NCI-H460 (cell line): ENCODE results near the gene CAMKMT. TPM values are rescaled to one million over a fixed set of nuclear protein-coding genes. Genes with fewer than 3 reads are reported as not detected.

ENCODE experiments used
- DNase-seq: peaks from one replicate; pipeline ENCODE4 v3.0.0-alpha.2; 2016; ENCODE audit warnings: low read depth; ENCODE audit errors: extremely low read depth
- total RNA-seq: library from RNA; depleted of rRNA; stranded (reverse); fragments of >200 nt; shearing (Covaris generic); gene quantifications from 2 replicates; pipeline ENCODE4 v1.2.3, GENCODE V29; 2014

The CAMKMT gene
- total RNA-seq, 1 experiment from 2014 or later, result 10.3 TPM

DNA sequence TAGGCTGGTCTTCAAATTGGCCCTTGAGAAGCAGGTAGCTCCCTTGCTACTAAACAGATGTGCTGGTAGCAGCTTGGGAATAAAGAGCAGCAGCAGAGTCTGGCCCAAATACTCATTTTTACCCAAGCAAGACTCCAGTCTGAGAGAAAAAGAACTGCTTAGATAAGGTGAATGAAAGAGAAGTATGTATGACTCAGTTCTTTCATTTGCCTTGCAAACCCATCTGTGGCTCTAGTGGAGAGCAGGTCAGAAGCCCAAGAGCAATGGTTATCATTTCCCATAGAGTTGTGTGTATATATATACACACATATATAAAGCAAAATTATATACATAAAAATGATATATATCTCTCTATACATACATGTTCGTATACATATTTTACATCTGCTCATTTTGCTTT is 80.3 kb downstream of the CAMKMT start:
- no peak for DNase-seq

DNA sequence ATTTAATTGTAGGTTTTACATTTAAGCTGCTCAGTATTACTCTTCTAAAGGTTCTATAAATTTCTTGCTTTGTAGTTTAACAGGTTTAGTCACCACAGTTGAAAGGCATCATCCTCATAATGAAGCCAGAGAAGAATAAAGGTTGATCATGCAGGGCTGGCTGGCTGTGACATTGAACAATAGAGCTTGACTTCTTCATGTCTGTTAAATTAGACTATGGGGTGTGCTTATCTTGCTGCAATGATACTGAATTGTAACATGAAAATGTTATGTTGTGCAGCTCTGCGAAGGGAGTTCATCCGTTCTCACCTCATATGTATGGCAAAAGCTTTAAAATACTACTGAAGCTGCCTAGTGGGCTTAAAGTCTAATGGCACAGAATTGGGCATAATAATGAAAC is 81.8 kb downstream of the CAMKMT start:
- DNase-seq, result no peak

DNA sequence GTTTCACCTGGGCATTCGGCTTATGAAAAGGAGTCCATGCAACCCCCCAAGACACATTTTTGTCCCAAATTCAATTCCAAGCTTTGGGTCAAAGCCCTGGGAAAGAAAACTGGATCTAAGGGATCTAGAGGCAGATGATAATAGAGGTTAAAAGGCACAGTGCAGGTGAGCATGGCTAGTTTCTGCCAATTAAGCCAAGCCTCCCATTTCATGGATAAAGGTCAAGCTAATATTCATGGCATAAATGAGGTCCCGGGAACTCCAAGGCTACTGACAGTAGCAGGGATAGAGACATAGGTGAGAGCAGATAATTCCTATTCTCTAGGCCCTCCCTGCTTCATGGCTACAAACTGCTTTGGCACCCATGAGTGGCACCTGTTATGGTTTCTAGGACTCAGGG is 83.1 kb downstream of the CAMKMT start:
- DNase-seq, result no peak

DNA sequence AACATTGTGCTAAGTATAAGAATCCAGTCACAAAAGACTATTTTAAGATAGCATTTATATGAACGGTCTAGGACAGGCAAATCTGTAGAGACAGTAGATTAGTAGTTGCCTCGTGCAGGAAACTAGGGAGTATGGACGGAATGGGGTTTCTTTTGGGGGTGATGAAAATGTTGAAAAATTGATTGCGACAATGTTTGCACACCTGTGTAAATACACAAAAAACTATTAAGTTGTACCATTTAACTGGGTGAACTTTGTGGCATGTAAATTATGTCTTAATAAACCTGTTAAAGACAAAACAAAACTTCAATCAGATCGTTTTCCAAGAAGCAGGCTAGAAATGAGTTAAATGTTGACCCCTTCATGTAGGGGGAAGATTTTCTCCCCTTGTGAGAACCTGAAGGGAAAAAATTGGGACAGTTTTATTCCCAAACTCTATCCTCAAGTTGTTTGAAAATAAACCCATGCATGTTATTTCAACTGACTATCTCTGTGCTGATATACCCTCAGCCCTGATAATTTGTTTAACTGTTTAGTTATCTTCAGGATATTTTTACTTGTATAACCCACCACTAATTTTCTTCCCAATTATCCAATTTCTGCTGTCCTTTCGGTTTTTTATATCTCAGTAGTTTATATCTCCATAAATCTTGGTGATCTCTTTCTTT is 87.2 kb downstream of the CAMKMT start:
- no peak for DNase-seq

DNA sequence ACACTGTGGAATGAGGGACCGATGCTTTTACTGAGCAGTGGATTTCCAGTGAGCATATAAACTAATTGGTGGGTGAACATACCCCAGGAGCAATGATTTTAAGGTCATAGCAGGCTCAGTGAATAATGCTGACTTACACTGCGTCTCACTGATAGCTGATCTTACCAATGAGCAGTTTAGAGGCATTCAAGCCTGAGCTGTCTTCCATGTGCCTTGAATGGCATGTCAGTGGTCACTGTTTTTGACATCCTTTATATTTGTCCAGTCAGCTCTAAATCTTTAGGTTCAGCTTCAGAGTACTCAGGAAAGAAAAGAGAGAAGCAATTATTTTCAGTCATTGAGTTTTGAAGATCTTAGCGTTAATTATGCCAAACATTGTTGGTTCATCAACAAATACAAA is 88.3 kb downstream of the CAMKMT start:
- no peak for DNase-seq

DNA sequence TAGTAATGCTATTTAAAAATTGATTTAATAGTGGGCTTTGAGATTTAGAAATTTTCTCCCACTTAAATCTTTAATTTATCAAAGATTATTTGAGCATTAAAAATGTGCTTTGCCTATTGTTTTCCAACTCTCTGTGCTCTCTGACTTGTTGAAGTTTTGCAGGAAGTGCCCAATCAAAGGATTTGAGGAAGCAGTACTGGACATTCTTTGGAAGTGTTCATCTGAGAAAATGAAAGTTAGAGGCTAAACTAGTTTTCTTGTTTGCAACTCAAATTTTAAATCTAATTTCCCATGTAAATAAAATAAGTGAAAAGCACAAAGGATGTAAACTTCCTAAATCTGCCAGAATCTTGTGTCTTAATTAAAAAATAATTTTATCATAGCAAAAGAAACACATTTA is 89.1 kb downstream of the CAMKMT start:
- no peak for DNase-seq

DNA sequence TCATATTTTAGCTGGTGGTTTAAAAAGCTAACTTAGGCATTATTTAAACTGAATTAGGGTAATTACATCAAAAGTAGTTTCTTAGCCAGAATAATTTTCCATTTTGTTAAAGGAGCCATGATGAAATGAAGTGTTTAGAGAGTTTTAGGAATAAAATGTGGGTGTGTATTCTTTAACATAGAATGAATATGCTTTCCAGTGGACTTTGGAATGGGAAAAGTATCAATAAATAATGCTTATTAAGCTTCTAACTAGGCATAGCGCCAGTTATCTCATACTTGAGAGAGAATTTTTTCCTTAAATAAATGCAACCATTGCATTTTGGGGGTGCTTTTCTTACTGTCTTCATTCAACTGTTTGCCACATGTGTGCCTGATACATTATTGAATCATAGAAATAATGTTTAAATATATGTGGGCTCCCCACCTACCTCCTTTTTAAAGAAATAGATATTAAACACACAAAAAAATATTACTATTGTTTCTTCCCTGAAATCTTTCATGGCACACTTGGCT is 90.4 kb downstream of the CAMKMT start:
- no peak for DNase-seq

DNA sequence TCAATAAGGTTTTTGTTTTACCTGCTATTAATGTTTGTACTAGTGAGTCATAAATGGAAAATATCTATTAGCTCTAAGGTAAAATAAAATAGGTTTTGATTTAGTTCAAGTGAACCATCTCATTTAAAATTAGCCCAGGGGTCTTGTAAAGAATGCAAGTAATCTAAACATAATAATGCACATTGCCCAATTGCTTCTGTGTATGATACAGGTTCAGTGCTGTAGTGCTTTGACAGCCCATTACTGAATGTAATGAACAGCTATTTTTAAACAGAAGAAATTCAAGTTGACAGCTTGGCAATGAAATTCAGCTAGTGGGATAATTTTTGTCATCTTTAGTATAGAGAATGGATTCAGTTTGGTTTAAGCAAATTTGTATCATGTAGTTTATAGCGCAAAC is 91.5 kb downstream of the CAMKMT start:
- DNase-seq, result no peak

DNA sequence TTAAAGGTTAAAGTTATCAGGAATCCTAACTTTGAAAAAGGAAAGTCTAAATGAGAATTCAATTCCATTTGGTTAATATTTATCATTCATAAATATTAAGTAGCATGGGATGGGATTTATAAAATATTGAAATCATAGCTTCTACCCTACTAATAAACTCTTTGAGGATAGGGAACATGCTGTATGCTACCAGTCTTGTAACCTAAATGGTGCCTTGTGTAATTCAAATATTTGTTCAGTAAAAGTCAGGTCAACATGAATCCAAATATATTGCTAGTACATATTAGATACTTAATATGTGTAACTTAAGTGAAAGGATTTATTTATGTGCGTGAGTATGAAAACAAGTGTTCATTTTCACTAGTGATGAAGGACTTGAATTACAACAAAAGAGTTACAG is 94.1 kb downstream of the CAMKMT start:
- DNase-seq, result no peak

DNA sequence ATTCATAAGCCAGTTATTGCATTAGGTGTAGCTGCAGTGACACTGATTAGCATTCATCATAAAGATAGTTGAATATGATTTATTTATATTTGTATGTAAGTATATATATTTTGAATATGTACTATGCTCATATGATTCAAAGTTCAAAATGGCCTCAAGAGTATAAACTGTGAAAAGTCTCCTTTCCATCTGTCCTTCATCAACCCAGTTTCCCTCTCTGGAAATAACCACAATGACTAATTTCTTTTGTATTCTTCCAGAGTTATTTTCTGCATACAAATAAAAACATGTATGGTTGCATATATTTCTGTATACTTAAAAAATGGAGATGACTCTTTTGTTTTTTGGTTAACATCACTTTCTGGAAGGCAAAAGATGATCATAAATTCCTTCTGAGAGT is 95.2 kb downstream of the CAMKMT start:
- no peak for DNase-seq

DNA sequence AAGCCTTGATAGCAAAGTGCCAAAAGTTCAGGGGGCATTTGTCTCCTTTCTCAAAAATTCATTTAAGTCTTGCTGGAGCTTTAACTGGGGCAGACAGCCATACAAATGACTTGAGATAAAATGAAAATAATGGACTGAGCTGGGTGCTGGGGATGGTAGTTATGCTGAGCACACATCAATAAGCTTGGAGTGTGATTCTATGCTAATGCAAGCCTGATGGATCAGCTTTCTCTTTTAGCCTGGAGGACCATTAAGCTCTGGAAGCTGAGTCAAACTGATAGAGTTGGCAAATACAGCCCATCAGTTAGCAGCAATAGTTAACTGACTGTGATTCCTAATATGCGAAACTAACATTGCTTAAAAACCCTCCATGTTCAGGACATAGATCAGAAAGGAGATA is 98.0 kb downstream of the CAMKMT start:
- DNase-seq, result no peak

DNA sequence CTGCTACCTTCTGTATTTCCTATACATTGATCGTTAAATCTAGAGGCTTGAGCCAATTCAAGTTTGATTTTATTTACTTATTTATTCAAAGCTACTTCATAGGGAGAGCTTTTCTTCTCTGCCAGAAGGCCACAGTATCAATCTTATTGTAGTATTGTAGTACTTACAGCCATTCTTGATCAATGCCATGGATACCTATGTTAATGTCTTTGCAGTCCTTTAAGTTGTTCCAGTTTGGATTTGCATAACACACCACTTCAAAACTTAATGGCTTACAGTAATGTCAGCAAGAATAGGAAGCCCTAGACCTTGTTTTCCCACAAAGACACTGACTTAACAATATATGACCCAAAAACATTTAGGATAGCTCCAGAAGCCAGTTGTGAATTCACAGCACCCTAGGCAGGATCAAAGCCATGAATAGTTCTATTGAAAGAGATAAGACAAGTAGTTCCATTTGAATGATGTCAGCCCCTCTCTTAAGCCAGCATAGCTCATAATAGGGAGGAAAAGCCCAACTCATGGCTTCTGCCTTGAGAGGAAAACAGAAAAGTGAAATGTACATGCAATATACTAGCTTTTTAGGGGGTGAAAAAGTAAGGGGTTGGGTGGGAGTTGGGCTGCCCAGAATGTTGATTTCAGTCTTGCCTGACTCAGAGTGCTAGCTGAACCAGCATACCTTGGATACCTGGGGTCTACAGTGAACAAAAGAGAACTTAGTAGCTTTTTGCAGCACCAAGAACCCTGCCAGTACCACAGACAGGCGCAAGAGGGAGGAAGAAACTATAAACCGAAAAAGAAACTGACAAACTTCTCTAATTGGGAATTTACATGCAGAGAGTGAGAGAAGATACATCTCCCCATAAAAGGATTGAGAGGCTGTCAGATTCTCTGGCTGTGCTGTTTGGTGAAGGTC is 101.4 kb downstream of the CAMKMT start:
- DNase-seq, result no peak

DNA sequence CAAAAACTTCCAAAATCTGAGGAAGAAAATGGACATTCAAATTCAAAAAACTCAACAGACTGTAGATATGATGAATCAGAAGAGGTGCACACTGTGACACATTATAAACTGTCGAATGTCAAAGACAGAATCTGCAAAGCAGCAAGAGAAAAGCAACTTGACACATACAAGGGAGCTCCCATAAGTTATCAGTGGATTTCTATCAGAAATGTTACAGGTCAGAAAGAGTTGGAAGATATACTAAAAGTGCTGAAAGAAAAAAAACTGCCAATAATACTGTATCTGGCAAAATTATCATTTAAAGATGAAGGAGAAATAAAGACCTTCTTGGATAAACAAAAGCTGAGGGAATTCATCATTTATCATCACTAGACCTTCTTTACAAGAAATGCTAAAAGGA is 102.7 kb downstream of the CAMKMT start:
- no peak for DNase-seq

DNA sequence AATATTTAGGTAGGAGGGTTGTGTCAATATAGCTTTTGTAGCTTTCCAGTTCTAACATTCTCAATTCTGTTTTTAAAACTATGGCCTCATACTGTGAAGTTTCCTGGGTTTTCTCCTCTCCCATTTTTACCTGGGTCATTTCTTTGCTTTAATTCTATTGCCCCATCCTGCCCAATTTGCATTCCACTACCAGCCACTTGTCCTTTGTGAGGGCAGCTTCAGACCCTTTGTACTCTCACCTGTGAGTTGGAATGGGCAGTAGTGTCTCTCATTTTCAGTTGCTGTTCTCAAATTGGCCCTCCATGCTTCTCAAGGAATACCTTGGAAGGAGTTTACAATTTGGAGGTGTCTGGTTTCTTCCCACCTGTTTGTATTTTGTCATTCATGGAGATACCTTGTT is 108.4 kb downstream of the CAMKMT start:
- no peak for DNase-seq

DNA sequence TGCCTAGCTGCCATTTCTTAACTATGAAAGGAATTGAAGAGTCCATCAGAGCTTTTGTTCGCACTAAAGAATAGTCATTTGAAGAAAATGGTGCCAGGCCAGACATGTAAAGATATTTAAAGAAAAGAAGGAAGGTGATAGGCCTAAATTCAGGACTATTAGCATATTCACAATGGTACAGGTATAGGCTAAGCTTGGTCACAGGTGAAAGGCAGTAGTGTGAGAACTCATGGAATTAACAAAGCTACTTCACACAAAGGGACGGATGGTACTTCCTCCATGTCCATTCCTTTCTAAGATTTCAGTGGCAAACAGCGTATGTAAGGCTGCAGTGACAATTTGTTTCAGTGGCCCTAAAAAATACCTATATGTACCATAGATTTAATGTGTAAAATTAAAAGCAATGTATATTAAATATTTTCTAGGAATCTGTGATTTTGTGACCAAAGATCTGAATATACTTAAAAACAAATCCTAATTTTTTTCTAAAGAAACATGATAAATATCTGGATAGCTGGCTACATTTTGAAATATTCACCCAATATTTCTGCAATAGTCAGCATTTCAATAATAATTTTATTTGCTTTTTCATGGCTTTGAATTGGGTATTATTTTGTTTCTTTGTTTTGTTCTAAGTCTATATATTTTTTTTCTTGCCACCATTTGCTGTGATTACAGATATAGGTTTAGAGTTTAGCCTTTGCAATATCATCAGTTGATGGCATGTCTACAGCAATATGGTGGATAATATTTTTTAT is 116.1 kb downstream of the CAMKMT start:
- no peak for DNase-seq

DNA sequence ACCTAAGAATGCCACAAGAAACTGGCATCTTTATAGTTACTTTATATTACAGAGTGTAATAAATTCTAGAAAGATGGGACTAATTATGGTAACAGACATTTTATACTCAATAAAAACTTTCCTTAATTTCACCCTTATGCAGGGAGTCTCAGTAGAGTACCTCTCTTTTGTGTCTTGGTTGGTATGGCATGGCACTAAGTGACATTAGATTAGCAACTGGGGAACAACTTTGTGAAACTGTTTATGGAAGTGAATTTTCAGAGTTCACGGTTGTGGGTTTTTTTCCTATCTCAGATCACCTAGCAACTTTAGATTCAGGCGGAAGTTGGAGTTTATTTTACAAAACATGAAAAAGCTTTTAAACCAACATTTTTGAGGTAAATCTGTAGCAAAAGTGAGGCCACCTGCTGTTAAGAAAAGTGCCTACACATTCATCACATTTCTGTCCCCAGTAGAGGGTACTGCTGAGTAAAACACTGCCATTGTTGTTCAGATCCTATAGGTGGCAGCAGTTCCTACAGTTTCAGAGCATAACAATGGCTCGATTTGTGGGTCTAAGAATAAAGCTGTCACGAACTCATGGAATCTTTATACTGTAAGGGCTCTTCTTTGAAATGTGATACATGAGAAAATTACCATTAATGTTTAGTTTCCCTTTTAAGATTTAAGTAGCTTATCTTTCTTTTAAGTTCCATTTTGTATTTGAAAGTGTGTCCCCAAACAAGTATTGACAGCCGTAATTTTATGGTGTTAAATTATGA is 117.6 kb downstream of the CAMKMT start:
- peak; percentile 81 for DNase-seq

DNA sequence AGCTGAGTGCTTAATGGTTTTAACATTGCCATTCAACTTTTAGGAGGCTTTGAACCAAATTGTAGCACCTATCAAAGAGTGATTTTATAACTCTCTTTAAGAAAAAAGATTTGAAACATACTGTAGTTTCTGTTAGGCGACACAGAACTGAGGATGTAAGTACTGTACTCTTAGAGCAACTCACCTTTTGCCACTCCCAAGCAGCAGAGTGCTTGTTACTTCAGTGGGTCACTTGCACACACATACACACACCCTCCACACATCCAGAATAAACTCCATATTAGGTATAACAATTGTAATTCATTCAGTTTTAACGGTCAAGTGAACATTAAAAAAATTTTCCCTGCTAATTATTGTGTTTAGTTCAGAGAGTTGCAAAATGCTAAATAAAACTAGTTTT is 118.3 kb downstream of the CAMKMT start:
- no peak for DNase-seq

DNA sequence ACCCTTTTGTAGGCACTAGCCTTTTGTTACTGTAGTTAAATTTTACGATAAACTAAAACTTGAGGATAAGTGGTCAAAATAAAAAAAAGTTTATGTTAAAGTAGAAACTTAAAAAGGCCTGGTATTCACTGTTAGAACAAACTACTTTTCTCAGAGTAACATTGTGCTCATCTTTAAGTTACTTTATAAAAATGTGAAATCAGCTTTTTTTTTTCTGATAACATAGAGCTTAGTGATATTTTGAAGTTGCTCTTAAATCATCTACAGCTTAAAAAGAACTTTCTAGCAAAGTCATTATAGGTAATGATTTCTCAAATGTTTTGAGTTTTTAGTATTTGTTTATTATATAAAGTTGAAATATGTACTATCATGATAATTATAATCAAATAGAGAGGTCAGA is 125.3 kb downstream of the CAMKMT start:
- DNase-seq, result no peak

DNA sequence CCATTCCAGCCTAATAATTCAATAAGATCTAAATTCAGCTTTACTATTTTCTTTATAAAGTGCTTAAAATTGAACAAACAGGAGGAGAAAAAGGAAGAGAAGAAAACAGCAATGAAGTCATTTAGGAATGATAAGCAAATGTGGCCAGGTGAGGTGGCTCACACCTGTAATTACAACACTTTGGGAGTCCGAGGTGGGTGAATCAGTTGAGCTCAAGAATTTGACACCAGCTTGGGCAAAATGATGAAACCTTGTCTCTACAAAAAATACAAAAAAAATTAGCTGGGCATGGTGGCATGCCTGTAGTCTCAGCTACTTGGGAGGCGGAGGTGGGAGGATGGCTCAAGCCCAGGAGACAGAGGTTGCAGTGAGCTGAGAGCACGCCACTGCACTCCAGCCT is 129.0 kb downstream of the CAMKMT start:
- DNase-seq, result no peak

DNA sequence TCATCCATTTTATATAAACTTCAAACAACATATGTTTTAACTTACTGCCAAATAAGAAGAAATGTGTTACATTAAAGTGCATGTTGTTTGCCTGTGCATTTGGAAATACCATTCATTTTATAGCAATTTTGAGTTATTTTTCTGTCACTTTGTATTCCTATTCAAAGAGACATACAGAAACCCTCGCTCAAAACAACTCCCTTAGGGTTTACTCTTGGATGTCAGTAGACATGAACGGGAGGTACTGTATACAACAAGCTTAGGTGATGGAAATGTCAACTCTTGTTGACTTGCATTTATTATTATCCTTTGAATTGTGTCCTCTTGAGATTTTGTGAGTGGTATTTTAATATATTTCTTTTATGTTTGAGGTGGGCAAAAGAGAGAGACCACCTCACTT is 132.3 kb downstream of the CAMKMT start:
- DNase-seq, result no peak

DNA sequence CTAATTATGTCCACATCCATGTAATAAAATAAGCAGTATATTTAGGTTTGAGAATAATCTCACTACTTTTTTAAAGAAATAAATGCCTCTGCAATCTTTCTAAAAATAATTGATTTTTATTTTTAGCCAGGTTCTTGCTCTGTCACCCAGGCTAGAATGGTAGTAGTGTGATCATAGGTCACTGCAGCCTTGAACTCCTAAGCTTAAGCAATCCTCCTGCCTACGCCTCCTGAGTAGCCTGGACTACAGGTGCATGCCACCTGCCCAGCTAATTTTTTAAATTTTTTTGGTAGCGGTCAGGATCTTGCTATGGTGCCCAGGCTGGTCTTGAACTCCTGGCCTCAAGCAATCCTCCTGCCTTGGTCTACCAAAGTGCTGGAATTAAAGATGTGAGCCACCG is 133.3 kb downstream of the CAMKMT start:
- no peak for DNase-seq
